HG03064 (cell line): Measurements from ENCODE around the gene ERC1.

Experiments
- ATAC-seq: cut with Tn5 transposase; IDR thresholded peaks from one replicate; pipeline ENCODE4 v1.9.1; 2021; ENCODE audit warnings: low read depth; ENCODE audit not compliant: unreplicated experiment

Gene ERC1

DNA sequence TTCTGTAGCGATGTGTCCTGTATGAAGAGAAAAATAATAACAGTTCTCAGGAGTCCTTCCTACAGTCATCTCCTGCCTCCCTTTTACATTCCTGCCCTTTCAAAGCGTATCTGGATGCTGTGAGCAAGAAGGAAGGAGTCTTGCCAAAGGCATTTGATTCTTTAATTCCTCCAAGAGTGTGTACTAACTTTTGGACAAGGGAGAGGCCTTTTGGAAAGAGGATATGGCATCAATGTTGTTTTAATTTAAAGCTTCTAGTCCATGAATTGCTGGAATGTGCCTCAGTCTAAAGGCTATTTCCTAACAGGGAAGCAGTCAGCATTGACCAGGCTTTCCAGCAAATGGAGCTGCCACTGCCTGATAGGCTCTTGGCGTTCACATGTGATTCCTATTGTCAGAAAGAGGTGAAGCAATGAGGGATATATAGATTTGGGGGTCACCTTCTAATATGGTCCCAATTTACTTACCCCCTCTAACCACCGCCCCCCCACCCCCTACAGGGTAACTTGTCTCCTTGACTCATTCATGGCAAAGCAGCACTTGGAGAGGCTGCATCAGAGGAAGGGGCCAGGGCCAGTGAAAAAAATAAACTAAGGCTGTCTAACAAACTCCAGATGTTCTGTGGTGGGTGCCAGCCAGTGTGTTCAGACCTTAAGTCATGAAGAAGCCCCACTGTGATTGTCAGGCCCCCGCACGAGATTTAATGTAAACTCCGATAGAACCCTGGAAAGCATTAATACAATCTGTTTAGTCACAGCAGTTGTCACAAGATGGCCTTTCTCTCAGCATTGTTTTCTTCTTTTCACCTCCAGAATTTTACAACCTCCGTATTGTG, 383.1 kb downstream of the ERC1 start:
- ATAC-seq, result no peak

DNA sequence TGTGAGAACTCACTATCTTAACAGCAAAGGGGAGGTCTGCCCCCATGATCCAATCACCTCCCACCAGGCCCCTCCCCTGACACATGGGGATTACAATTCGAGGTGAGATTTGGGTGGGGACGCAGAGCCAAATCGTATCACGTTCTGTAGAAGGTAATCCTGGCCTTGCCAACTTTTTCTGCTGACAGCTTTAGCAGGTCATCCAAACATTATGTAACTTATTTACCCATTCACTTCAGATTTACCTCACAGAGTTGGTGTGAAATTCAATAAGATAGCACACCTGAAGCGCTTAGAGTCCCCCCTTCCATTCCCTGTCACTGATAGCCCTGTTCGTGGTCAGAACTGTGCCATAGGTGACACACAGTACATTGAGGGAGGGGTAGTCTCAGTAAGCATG, 384.3 kb downstream of the ERC1 start:
- ATAC-seq, result no peak

DNA sequence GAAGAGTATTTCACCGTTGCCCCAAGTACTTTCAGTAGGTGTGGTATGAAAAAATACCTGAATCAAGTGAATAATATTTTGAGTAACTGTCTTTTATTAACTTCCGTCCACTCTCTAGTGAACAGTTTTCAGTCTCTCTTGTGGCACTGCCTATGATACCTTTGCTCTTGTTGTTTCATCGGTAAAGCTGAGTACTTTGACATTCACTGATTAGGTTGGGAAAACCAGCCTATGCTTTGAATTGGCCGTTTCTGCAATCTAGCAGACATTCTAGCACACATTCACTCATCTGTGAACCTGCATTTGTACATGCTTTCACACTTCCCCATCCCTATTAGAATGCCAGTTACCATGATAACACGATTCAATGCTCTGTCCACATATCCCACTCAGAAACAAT, 386.1 kb downstream of the ERC1 start:
- ATAC-seq, result no peak

DNA sequence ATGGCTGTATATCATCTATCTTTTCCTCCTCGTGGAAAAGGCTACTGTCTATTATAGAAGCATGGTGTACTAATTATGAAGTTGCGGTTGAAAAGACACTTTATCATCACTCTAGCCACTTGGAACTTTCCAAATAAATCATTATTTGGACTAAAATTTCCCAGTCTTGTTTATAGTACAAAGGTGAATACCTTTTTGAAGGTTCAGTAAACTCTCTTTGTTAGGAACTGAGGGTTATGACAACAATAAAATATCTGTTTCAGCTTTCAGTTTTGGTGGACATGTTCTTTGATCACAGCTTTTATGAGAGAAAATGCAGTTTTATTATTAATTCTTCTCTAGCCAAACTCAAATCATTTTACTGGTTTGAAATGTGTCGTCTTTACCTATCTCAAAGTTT, 386.7 kb downstream of the ERC1 start:
- no peak for ATAC-seq

DNA sequence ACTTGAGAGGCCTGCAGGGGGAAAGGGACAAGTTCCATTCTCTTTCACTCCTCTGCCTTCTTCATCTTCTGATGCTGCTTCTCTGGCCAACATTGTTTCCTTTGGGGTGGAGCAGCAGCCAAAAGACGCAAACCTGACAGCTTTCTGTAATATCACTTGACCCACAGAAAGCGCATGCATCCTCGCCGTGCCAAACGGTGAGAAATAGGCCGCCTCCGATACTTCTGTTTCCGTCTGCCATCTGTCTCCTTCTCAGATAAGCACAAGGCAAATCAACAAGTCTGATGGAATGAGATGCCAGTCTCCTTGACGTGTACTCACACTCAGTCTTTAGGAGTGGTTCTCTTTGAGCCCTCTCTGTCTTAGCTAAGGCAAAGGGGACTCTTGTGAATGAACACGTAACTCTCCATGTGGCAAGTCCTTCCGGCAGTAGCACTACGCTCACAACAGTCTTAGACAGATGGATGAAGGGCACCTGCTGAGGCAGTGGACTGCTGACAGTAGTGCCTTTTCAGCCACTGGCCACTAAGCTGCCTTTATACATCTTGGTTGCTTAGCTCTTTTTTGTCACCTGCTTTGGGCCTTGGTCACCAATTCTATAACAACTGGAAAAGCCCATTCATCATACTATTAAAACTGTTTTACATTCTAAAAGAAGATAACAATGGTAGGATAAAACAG, 389.3 kb downstream of the ERC1 start:
- ATAC-seq, result no peak

DNA sequence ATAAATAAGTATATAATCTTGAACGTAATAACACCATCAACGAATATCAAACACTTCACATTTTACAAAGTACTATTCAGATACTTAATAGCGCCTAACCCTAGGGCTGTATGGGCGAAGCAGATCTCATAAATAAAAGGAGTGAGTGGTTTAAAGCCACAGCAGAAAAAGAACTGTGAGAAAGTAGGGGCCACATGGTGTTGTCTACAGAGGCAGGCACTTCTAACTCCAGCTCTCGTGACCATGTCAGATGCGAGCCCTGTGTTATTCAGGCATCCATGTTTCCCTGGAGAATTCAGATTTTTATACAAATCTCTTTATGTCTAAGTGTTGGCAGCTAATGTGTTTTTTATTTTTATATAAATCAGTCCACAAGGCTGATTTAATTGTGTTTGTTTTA, 391.1 kb downstream of the ERC1 start:
- ATAC-seq, result no peak

DNA sequence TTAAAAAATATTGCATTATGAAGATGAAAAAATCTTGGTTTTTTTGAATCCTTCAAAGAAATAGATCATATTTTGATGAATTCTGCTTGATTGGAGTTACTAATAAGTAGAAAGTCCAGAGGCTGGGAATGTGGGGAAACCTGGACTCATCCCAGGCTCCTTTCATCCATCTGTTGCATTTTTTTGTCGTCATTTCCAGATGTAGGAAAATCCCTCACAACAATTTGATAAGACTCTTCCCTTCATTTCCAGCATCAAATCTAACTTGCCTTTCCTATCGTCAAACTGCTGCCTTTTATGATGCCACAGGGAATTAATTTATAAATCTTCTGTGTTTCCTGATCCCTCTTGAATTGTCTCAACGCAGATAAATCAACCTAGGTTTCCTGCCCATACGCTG, 391.8 kb downstream of the ERC1 start:
- ATAC-seq, result no peak

DNA sequence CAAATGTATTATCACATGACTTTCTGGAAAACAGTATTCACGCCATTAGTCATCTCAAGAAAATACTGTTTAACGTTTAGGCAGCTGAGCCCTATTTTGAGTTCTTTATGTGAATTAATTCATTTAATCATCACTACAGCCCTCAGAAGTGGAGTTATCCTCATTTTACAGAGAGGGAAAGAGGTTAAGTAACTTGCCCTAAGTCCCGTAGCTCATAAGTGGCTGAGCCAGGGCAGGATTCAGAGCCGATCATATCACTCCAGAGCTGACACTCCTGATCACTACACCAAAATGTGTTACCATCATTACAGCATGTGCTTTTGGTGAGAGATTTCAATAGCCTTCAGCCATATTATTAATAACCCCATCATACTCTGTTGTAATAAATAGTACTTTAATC, 392.7 kb downstream of the ERC1 start:
- no peak for ATAC-seq

DNA sequence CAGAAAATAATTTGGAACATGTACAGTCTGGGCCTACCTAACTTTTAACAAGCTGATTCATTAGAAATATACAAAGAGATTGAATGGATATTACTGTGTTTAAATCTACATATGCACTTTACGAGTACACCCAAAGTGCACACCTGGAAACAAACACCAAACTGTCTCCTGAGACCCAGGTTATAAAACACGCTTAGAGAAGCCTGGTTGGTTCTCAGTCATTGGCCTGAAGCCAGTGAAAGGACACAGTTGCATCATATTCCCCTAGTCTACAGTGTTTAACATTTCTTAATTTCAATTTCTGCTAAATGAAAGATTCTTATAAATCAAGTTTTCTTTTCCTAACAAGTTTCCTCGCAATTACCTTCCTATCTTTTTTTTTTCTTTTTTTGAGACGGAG, 393.9 kb downstream of the ERC1 start:
- no peak for ATAC-seq

DNA sequence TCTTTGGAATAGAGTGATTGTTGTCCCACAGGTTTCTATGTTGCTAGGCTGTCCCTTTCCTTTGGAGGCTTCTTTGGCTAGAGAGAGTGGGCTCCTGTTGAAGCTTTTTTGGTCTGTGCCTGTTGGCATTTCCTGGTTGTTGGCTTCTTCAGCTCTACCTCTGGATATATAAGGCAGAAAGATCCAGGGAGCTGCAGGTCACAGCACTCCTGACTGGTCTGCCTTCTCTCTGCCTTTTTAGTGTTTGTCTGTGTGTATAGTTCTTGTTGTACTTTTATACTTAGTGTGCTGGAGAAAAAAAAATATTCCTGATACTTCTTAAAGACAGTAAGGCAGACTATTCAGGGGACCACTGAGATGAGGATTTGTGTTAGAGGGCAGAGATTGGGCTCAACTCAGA, 400.7 kb downstream of the ERC1 start:
- ATAC-seq, result no peak

DNA sequence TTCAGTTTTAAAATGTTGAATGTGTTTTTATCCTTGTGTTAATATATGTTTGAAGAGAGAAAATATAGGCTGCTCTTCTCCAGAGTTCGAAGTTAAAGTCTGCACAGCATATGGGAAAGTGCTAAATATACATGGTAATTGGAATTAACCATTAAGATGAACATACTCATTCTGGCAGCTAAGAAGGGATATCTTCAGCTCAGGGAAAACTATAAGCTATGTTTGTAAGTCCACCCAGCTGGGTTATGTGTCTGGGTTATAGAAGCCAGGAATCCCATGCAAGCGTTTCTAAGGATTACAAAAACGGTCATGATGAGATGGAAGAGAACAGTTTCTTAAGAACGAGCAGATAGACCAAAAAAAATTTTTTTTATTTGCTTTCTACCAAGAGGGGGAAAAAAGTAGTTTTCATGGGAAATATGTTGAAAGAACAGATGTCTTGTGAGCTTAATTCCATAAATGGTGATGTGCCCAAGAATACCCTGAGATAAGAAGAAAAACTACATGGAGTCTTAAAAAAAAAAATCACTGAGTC, 404.5 kb downstream of the ERC1 start:
- ATAC-seq, result no peak

DNA sequence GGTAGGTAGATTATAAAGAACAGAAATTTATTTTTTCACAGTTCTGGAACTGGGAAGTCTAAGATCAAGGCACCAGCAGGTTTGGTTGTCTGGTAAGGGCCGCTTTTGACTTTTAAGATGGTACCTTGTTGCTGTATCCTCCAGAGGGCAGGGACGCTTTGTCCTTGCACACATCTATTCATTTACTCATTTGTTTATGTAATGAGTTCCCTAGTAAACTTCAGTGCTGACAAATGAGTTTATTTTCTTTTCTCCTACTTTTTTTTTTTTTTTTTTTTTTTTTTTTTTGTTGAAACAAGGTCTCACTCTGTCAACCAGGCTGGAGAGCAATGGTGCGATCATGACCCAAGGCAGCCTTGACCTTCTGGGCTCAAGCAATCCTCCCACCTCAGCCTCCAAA, 407.6 kb downstream of the ERC1 start:
- ATAC-seq, result no peak

DNA sequence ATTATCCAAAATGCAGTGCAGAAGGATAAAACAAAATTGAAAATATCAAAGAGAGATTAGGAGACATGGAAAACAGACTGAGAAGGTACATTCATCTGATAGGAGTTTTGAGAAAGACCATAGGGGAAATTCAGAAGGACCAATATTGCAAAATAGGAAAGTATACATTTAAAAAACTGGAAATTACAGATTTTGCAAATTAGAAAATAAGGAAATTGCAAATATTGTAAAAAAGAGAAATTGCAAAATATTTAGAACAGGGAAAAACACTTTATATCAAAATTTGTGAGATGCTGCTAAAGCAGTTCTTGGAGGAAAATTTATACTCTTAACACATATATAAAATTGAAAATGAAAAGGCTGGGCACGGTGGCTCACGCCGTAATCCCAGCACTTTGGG, 410.9 kb downstream of the ERC1 start:
- ATAC-seq, result no peak

DNA sequence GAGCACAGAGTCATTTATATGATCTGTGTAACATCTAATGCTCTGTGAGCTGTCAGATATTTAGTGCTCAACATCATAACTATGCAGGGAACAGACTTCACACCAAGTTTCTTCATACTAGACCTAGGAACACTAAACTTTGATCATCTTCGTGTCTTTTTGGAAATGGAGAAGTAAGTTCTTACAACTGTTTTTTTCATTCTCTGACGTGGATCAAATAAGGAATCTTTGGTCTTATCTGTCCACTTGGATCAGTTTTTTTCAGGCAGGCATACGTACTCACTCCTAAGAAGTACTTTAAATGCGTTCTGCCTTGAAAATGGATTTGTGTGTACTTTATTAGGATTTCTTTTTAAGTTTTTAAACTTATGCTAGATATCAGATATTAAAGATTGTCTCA, 412.4 kb downstream of the ERC1 start:
- ATAC-seq, result no peak

DNA sequence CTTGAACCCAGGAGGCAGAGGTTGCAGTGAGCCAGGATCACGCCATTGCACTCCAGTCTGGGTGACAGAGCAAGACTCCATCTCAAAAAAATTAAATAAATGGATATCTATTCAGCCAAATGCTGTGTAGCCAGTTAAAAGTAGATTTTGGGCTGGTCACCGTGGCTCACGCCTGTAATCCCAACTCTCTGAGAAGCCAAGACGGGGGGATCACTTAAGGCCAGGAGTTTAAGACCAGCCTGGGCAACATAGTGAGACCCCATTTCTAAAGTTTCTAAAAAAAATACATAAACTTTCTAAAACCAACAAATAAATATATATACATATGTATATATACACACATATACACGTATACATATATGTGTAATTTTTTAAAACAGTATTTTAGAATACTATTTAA, 414.6 kb downstream of the ERC1 start:
- no peak for ATAC-seq

DNA sequence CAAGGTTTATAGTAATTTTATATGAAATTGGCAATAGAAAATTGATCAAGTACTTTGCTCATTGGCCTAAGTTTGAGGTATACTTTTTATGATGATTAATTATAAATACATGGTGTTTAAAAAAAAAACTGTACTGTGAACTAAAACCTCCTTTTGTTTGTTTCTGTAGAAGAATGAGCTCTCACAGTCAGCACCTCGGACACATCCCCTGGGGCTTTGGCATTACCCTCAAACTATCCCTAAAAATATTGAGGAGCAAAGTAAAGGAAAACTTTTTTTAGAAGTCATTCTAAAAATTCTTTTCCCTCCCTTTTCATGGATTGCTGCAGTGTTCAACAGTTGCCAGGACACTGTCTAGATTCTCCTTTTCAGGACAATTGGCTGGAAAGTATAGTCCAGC, 419.8 kb downstream of the ERC1 start:
- no peak for ATAC-seq

DNA sequence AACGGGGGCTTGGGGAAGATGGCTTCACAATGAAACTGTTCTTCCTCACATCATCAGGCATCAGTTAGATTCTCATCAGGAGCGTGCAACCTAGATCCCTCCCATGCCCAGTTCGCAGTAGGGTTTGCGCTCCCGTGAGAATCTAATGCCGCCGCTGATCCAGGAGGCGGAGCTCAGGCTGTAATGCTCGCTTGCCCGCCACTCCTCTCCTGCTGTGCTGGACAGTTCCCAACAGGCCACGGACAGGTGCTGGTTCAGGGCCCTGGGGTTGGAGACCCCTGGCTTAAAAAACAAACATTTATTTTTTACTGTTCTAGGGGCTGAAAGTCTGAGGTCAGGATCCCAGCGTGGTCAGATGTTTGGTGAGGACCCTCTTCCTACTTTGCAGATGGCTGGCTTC, 422.9 kb downstream of the ERC1 start:
- no peak for ATAC-seq

DNA sequence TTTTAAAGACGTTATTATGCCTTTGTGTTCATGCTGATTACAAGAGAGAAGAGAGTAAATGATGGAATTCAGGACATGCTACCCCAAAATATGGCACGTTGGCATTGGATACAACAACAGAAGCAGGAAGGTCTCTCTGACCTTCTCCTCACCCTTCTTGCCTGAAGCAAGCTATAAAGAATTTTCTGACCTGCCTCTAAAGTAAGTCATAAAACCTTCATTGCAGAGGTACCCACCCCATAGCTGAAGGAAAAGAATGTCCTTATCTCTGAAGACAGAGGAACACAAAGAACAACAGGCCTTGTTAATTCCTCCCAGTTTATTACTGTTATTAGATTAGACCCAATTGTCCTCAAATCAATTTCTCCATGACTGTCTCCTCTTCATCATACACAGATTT, 427.1 kb downstream of the ERC1 start:
- ATAC-seq, result no peak

DNA sequence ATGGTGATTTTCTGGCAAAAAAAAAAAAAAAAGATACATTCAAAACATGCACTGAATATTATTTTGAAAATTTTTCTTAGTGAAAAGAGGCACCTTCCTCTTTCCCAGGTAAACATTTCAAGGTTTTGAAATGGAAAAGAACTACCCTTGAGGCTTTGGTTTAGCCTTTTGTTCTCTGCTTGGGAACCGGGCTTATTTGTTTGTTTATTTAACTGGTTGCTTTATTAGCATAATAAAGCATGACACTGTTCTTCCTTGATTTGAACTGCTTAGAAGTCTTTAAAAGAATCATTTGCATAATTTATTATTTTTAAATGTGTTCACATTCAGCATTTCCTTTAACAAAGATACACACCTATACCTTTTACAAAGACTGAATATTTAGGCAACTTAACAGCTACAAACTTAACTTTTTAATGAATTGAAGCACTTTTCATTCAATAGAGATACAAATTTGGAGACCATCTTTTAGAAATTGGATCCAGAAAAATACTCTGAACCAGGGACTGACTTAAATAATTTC, 428.9 kb downstream of the ERC1 start:
- ATAC-seq, result no peak

DNA sequence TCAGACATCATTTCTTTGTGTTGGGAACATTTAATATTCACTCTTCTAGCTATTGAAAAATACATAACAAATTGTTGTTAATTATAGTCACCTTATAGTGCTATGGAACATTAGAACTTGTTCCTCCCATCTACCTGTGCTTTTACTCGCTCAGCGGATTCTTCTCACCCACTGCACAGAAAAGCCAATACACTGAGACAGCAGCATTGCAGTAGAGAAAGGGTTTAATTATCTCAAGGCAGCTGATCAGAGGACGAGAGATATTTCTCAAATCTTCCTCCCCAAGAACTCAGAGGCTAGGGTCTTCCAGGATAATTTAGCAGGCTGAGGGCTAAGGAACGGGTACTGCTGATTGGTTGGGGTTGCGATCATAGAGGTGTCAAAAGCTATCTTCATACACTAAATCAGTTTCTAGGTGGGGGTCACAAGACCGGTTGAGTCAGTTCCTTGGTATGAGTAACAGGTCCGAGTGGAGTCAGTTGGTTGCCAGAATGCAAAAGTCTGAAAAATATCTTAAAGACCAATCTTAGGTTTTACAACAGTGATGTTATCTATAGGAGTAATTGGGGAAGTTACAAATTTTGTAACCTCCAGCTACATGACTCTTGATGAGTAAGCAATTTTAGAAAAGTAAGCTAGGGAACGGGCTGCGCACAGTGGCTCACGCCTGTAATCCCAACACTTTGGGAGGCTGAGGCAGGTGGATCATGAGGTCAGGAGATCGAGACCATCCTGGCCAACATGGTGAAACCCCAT, 430.2 kb downstream of the ERC1 start:
- no peak for ATAC-seq
